HG02938 (cell line): ENCODE data around the gene RGSL1.
"Not testable (repeated sequence)": the region's sequence is repeated elsewhere in the genome, so short reads cannot be mapped to it uniquely, and the experiment has no call there.

Experiments
- ATAC-seq: cut with Tn5 transposase; IDR thresholded peaks from one replicate; pipeline ENCODE4 v1.9.1; 2021; ENCODE audit warnings: mild to moderate bottlenecking, moderate library complexity; ENCODE audit not compliant: unreplicated experiment

The RGSL1 gene

GRCh38 chr1:182446033-182446669 lies 3.8 kb upstream of the RGSL1 start:
- no peak for ATAC-seq

GRCh38 chr1:182447124-182447523 lies 2.8 kb upstream of the RGSL1 start:
- ATAC-seq = not testable (repeated sequence)

GRCh38 chr1:182447660-182448059 lies 2.3 kb upstream of the RGSL1 start:
- no peak for ATAC-seq

DNA sequence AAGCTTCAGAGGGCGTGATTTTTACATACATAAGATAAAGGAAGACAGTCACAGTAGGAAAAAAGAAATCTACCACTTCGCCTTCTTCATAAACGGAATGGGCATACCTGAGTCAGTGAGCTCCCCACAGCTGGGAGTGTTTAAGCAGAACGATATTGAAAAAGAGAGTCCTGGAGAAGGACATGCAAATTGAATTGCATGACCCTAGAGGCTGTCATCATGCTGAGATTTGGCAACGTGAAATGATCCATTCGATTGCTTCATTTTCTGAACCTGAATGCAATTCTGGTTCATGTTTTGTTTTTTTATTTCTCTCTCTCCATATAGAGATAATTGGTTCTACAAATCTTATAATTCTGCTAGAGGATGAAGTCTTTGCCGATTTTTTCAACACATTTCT lies 3.7 kb downstream of the RGSL1 start:
- ATAC-seq = no peak

GRCh38 chr1:182457844-182458243 lies 7.9 kb downstream of the RGSL1 start:
- ATAC-seq = no peak

DNA sequence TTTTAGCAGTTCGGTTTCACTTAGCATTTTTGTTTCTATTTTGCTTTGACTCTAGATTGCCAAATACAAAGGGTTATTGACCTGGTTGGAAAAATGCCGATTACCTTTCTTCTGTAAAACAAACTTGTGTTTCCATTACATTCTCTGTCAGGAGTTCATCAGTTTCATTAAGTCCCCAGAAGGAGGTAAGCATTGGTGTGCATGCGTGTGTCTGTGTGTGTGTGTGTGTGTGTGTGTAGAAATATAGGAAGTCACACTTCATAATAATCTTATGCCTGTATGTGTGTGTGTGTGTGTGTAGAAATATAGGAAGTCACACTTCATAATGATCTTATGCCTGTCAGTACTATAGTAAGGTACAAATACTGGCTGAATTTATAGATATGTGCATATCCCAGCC lies 10.0 kb downstream of the RGSL1 start:
- ATAC-seq = no peak

DNA sequence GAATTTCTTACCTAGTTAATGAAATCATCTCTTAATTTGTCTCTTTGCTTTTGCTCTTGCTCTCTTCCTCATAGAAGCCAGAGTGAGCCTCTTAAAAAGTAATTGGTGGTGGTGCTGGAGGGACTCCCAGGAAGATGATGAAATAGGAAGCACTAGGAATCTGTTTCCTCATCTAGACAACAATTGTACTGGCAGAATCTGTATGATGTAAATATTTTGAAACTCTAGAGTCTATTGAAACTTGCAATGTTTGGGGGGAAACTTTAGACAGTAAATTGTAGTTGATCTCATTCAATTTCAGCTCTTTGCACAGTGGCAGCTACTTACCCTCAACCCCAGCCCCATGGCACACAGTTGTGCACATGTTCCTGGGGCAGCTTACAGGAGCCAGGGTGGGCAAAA lies 10.6 kb downstream of the RGSL1 start:
- no peak for ATAC-seq

- ATAC-seq = no peak
Observed at GRCh38 chr1:182473556-182473955, 23.6 kb downstream of the RGSL1 start.

GRCh38 chr1:182476625-182477024 lies 26.7 kb downstream of the RGSL1 start:
- ATAC-seq = no peak

GRCh38 chr1:182478238-182478637 lies 28.3 kb downstream of the RGSL1 start:
- ATAC-seq = no peak

GRCh38 chr1:182484067-182484466 lies 34.1 kb downstream of the RGSL1 start:
- no peak for ATAC-seq

- ATAC-seq = peak; percentile 99
Observed at GRCh38 chr1:182484531-182485257, 34.7 kb downstream of the RGSL1 start.

- no peak for ATAC-seq
Observed at GRCh38 chr1:182485861-182486260, 35.9 kb downstream of the RGSL1 start.

DNA sequence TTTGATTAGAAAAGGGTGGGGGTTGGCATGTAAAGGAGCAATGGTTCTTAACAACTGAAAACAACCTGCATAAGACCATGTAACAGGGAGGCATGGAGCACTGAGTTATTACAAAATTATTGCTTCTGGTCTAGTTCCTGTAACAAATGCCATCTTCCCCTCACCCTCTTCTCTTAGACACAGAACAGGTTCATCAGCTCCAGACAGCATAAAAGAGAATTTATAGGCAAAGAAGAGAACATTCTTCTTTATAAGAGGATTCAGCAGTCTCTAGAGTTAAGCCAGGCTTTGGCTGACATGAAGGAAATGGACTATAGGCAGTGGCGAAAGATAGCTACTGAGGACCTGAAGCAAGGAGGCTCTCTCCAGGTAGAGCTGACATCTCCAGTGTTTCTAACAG lies 38.9 kb downstream of the RGSL1 start:
- no peak for ATAC-seq

DNA sequence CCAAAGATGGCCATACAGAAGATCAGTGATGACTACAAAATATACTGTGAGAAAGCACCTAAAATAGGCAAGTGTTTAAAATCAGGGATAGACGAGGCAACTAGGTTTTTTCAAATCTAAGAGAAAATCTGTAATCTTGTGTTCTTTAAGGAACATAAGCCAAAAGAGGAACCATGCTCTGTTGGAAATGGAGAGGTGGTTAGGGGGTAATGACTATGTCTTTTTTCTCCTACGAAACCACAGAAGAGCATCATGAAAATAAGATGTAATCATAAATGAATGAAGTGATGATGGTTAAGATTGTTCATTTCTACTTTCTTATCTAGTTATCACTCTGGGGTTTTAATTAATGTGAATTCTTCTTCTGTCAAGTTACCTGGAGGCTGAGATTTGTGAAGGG lies 43.1 kb downstream of the RGSL1 start:
- ATAC-seq = no peak

DNA sequence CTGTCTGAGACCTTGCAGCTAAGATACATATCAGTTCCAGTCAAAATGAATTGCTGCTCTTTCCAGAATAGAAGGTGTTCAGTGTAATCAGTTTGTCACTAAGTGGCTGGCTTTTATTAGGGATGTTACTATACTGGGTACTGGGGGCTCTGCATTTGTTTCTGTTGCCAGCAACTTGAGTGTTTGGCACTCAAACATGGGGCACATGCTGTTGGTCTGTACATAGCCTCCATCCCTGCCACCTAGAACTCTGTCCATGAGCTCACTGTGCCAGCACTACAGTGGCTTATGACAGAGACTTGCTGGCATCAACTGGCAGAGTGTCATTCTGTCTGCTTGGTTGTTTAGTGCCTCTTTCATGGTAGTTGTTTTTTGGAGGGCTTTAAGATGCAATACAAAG lies 45.1 kb downstream of the RGSL1 start:
- no peak for ATAC-seq

- ATAC-seq = no peak
Observed at GRCh38 chr1:182495693-182496092, 45.7 kb downstream of the RGSL1 start.

- ATAC-seq = no peak
Observed at GRCh38 chr1:182507685-182508084, 57.7 kb downstream of the RGSL1 start.

GRCh38 chr1:182515556-182515955 lies 65.6 kb downstream of the RGSL1 start:
- no peak for ATAC-seq

DNA sequence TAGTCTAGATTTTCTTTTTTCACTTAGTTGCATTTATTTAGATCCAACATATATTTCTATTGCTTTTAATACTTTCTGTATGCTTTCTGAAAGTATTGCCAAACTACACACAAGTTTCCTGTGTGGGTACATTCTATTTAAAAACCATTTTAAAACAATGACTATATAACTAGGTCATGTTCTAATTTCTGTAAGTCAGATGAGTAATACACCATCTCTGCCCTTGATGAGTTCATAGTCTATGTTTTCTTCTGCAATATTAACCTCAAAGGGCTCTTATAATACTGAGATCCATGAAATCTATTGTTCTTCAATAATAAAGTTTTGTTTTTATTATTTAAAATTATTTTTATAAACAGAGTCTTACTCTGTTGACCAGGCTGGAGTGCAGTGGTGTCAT lies 70.8 kb downstream of the RGSL1 start:
- ATAC-seq = no peak

DNA sequence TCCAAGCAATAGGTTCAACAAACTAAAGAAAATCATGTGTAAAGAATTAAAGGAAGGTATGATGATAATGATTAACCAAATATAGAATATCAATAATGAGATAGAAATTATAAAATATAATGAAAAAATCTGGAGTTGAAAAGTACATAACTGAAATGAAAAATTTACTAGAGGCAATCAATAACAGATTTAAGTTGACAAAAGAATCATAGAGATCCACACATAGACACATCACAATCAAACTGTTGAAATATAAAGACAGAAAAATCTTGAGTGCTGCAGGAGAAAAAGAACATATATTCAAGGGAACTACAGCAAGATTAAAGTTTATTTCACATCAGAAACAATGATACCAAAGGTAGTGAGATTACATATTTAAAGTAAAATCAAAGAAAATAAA lies 75.4 kb downstream of the RGSL1 start:
- no peak for ATAC-seq

DNA sequence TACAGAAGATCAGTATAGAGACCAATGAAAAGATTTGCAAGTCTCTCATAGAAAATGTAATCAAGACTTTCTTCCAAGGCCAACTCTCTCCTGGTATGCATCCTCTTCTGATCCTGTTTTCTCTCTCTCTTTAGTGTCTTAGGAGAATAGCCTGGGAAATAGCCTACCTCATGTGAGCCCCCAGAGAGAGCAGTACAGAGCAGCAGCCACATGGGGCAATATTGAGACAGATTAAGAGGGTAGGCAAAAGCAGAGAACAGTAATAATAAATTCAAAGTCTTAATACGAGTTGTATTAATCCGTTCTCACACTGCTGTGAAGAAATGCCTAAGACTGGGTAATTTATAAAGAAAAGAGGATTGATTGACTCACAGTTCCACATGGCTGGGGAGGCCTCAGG lies 77.7 kb downstream of the RGSL1 start:
- no peak for ATAC-seq

DNA sequence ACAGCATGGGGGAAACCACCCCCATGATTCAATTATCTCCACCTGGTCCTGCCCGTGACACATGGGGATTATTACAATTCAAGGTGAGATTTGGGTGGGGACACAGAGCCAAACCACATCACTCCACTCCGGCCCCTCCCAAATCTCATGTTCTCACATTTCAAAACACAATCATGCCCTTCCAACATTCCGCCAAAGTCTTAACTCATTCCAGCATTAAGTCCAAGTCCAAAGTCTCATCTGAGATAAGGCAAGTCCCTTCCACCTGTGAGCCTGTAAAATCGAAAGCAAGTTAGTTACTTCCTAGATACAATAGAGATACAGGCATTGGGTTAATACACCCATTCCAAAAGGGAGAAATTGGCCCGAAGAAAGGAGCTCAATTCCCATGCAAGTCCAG lies 78.3 kb downstream of the RGSL1 start:
- ATAC-seq = not testable (repeated sequence)
